ENCODE data around the gene DIS3L.
"Not testable (repeated sequence)": the region's sequence is repeated elsewhere in the genome, so short reads cannot be mapped to it uniquely, and the experiment has no call there.

DIS3L gene

DNA sequence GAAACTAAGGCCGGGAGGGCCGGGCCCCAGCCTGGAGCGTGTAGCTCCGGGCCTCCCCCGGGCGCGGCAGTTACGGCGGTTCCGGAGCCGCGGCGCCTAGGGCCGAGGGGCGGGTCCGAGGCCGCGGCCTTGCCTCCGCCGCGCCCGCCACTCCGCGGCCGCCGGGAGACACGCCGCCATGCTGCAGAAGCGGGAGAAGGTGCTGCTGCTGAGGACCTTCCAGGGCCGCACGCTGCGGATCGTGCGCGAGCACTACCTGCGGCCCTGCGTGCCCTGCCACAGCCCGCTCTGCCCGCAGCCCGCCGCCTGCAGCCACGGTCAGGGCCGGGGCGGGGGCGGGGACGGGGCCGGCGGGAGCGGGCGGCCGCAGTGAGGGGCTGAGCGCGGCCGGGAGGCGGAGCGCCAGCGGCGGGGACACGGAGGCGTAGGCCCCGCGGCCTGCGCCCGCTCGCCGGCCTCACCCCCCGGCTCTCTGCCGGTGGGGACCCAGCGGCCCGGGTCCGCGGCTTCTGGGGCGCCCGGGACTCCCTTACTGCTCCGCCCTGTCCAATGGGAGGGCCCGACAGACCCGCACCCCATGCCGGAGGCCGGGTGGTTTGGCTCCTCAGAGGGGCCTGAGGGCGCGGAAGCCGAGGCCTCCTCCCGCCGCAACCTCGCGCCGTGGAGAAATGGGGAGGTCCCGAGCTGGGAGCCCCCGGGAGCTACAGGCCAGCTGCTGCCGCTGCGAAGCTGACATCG is at the start of gene DIS3L:
DIS3L (plus strand) TSS at position 150 of the 738 bp plus-strand sequence; CDS start at position 179, 29 bp downstream.
- peak; percentile 58 for TF ChIP-seq POLR2A (IDR thresholded peaks at IDR 0.05; ENCODE audit: low read depth, low read length)
- DNase-seq (ENCODE audit: insufficient read length, low spot score) = no peak
- no peak for FAIRE-seq

- not testable (repeated sequence) for FAIRE-seq; DNase-seq (ENCODE audit: insufficient read length, low spot score)
Measured at GRCh38 chr15:66245832-66246231, 47.5 kb upstream of the DIS3L start.

- no peak for FAIRE-seq
- no peak for DNase-seq (ENCODE audit: insufficient read length, low spot score)
- no peak for TF ChIP-seq POLR2A (IDR thresholded peaks at IDR 0.05; ENCODE audit: low read depth, low read length)
Measured at GRCh38 chr15:66246937-66247336, 46.4 kb upstream of the DIS3L start.

DNA sequence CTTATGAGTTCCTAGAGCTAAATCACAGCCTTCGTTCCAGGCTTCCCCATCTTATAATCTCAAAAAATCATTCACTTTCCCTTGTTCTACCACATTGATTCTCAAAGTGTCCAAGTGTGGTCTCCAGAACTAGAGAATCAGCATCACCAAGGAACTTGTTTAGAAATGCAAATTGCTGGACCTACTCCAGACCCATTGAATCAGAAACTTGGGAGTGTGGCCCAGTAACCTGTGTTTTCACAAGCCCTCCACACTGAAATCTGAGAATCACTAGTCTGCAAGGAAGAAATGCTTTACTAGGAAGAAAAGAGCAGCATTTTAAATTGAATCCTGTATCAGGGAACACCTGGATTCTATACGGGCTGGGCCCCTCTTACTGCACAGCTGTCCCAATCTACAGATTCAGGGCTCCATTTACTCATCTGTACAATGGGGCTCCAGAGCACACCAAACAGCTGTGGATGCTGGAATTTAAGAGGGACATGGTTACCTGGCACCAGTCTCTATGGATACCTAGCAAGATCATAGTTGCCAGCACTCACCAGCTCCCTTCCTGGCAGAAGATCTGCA is 43.7 kb upstream of the DIS3L start:
- FAIRE-seq = no peak
- DNase-seq (ENCODE audit: insufficient read length, low spot score) = no peak
- TF ChIP-seq POLR2A (IDR thresholded peaks at IDR 0.05; ENCODE audit: low read depth, low read length) = no peak

- DNase-seq (ENCODE audit: insufficient read length, low spot score) = no peak
- no peak for FAIRE-seq
- no peak for TF ChIP-seq POLR2A (IDR thresholded peaks at IDR 0.05; ENCODE audit: low read depth, low read length)
Measured at GRCh38 chr15:66251065-66251789, 42.1 kb upstream of the DIS3L start.

- FAIRE-seq (no peak), DNase-seq (ENCODE audit: insufficient read length, low spot score) (peak; percentile 61)
- TF ChIP-seq POLR2A (IDR thresholded peaks at IDR 0.05; ENCODE audit: low read depth, low read length) = no peak
Measured at GRCh38 chr15:66251790-66252684, 41.3 kb upstream of the DIS3L start.

GRCh38 chr15:66252685-66253417 is 40.5 kb upstream of the DIS3L start:
- TF ChIP-seq POLR2A (IDR thresholded peaks at IDR 0.05; ENCODE audit: low read depth, low read length) = no peak
- FAIRE-seq = no peak
- DNase-seq (ENCODE audit: insufficient read length, low spot score) = no peak

DNA sequence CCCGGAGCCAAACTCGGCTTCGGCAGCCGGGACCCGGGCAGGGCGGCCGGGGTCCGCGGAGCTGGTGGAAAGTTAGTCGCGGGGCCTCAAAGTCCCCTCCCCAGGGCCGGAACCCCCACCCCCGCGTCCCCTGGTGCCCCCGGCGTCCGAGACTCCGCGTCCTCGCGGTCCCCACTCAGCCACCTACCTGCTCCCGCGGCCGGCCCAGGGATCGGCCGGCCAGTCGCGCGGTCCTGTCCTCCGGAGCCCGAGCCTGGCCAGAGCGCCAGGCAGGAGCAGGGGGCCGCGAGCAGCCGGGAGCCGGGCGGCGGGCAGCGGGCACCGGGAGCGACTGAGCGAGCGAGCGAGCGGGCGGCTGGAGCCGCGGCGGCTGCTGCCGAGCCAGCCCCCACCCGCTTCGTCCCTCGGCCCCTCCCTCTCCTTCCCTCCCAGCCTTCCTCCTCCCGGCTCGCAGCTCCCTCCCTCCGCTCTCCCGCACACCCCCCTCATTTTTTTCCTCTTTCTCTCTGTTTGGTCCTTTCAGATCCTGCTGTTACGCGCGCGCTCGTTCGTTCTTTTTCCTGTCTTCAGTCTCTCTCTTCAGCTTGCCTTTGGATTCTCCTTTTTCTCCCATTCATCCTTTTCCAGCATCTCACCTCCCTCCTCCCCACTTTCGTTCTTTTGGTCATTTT is 39.8 kb upstream of the DIS3L start, which contains the start of gene MEGF11:
MEGF11 (minus strand) TSS at position 333 of the 671 bp plus-strand sequence. CDS start 125,347 bp downstream, outside the sequence.
- no peak for FAIRE-seq
- TF ChIP-seq POLR2A (IDR thresholded peaks at IDR 0.05; ENCODE audit: low read depth, low read length) = 0 out of 2 replicates have a peak, but pooled peaks have one; percentile 18
- DNase-seq (ENCODE audit: insufficient read length, low spot score) = no peak

GRCh38 chr15:66254089-66254950 is 39.0 kb upstream of the DIS3L start:
- DNase-seq (ENCODE audit: insufficient read length, low spot score) (no peak), FAIRE-seq (no peak)
- TF ChIP-seq POLR2A (IDR thresholded peaks at IDR 0.05; ENCODE audit: low read depth, low read length) = no peak

- no peak for DNase-seq (ENCODE audit: insufficient read length, low spot score)
- no peak for TF ChIP-seq POLR2A (IDR thresholded peaks at IDR 0.05; ENCODE audit: low read depth, low read length)
- FAIRE-seq = no peak
Measured at GRCh38 chr15:66254951-66255676, 38.3 kb upstream of the DIS3L start.

DNA sequence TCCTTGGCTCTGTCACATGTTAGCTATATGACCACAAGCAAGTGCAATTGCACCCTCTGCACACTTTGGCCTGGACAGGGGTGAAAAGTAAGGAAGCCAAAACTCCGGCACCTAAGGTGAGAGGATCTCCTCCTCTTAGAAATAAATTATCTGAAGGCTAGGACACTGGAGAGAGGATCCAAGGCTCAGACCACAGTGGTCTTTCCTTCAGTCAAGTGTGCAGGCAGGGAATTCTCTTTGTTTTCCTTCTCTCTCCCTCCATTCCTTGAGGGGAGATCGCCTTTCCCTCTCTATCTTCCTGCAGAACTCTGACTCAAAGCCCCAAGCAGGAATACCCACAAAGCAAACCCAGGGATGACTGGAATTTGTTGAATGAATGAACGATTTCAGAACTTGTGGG is 36.7 kb upstream of the DIS3L start:
- no peak for TF ChIP-seq POLR2A (IDR thresholded peaks at IDR 0.05; ENCODE audit: low read depth, low read length)
- DNase-seq (ENCODE audit: insufficient read length, low spot score) (no peak), FAIRE-seq (no peak)

All from H54 (cell line).